ENCODE results near the gene GPR142. TPM values are rescaled to one million over a fixed set of nuclear protein-coding genes. Genes with fewer than 3 reads are reported as not detected.

Gene GPR142, protein sequence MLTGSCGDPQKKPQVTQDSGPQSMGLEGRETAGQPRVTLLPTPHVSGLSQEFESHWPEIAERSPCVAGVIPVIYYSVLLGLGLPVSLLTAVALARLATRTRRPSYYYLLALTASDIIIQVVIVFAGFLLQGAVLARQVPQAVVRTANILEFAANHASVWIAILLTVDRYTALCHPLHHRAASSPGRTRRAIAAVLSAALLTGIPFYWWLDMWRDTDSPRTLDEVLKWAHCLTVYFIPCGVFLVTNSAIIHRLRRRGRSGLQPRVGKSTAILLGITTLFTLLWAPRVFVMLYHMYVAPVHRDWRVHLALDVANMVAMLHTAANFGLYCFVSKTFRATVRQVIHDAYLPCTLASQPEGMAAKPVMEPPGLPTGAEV
- total RNA-seq, result under 1 TPM in 1 of 2 donors, not detected in 1; 0.31 TPM
- long read RNA-seq, result 0 reads

DNA sequence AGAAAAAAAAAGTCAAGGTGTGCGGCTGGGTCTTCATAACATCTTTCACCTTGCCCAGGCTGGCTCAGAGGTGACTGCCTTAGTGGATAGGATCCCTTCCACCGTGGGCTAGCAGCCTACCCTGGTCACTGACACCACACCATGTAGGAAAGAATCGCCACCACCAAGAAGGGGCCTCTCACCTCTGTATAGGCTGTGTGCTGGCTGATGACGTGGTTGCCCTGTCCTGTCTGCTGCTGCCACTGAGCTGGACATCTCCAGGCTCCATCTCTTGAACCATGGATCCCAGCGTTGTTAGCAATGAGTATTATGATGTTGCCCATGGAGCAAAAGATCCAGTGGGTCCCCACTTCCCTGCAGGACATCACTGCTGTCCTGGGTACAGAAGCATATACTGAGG is at the start of gene GPR142:
Gene GPR142, plus strand, starts transcription at position 301 of the 400 bp plus-strand sequence. CDS start 2,035 bp downstream, outside the sequence.
- ATAC-seq, result no peak
- intact Hi-C loops (cut with DNase I, micrococcal nuclease), result no loop called here
- no peak for DNase-seq

DNA sequence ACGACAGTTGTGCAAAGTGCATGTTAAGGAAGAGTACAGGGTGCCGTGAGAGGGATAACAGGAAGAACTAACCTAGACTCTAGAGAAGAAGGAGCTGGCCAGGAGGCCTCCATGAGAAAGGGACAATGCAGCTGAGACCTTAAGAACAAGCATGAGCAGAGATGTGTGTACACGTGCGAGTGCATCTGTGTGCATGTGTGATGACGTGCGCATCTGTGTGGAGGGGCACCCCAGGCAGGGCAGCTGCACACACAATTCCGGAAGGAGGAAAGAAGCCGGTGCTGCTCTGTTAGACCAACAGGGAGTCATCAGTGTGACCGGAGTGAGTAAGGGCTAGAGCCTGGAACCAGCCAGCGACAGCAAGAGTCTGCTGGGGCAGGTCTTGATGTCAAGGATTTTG is 48.9 kb upstream of the GPR142 start:
- no peak for ATAC-seq
- no peak for DNase-seq
- intact Hi-C loops (cut with DNase I, micrococcal nuclease), result no loop called here

DNA sequence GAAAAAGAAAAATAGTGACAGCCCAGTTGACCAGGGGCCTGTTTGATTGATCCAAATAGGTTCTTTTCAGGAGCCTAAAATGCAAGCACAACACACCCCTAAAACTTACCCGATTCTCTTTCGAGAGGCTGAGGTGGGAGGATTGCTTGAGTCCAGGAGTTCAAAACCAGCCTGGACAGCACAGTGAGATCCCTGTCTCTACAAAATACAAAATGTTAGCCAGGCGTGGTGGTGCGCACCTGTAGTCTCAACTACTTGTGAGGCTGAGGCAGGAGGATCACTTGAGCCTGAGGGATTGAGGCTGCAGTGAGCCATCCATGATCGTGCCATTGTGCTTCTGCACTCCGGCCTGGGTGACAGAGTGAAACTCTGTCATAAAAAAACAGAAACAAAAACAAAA is 42.8 kb upstream of the GPR142 start:
- DNase-seq (no peak), ATAC-seq (no peak)
- intact Hi-C loops (cut with DNase I, micrococcal nuclease), result no loop called here

DNA sequence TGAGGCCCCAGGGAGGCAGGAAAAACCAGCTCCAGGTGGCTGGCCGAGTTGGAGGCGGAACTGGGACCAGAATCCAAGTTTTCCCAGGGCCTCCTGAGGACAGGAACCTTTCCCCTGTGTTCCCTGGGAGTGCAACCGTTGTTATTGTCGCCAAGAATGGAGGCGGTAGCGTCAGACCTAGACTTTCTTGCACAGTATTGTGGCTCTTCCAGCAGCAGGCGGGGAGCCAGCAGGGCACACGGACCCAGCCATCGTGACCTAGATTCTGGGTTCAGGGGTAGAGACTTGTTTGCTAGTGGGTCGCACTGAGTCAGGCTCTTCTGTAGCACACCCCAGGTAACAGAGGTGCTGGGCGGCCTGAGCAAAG is 41.9 kb upstream of the GPR142 start:
- intact Hi-C loops (cut with DNase I, micrococcal nuclease), result no loop called here
- no peak for ATAC-seq

DNA sequence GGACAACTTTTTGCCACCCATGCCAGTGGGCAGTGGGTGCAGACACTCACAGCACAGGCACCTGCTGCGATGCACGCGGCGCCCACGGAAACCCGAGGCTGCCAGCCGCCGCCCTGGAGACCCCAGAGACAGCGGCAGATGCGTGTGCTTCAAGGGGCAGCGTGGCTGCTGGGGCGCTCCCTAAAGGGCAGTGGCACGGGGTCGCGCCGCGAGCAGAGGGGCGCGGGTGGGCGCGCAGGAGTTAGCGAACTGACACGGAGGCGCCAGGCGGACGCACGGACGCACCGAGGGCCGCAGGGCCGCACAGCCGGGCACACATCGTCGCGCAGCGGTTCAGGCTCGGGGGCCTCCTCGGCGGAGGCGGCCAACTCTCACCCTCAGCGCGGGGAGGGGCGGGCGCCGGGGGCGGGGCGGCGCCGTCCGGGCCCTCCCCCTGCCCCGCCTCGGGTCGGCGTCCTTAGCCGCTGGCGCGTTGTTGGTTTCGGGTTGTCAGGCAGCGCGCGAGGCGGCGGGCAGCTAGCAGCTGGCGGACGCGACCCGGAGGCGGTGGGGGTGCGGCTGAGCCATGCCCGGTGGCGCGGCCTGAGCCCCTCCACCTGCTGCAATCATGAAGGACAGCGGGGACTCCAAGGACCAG is 41.4 kb upstream of the GPR142 start, which contains the start of gene KIF19:
Gene KIF19, plus strand, starts transcription at position 484 of the 637 bp plus-strand sequence. Its CDS starts 124 bp downstream, at position 608.
- intact Hi-C loops (cut with DNase I, micrococcal nuclease), result no loop called here
- DNase-seq, result peak; percentile 35 to 60
- peak; percentile 86 for ATAC-seq

More for the DNA sequence above, 41.9 kb upstream of the GPR142 start:
- DNase-seq, result no peak

DNA sequence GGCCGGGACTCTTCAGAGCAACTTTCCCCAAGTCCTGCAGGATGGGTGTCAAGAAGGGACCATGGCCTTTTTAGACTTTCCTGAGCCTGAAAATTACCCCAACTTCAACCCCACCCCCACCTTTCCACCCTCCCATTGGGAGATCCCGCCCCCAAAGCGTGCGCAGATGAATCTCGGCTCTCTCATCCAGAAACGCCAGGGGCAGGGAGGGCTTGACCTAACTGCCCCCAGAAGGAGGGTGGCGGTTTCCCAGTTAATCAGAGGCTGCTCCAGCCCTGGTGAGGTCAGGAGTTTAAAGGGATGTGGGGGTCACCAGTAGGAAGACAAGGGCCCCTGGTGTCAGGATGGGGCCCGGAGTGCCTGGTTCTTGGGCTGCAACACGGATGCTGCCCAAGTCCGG is 40.8 kb upstream of the GPR142 start:
- DNase-seq (no peak), ATAC-seq (no peak)
- intact Hi-C loops (cut with DNase I, micrococcal nuclease), result no loop called here

DNA sequence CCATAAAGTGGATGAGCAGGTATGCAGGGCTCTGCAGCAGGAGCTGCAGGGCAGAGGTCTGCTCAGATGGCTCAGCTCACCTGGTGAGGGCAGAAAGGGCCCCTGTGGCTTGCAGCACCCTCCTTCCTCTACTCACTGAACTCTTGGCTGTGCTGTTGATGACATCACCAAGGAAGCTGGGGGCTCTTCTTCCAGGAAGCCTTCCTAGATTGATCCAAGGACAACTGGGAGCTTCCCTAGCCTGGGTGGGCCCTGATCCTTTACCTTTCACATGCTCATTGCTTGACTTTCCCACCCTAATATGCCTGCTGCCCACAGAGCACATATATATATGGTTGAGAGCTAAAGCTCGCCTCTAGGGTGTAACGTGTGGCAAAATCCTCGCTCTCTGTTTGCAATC is 38.8 kb upstream of the GPR142 start:
- intact Hi-C loops (cut with DNase I, micrococcal nuclease), result no loop called here
- DNase-seq, result no peak
- ATAC-seq, result no peak

DNA sequence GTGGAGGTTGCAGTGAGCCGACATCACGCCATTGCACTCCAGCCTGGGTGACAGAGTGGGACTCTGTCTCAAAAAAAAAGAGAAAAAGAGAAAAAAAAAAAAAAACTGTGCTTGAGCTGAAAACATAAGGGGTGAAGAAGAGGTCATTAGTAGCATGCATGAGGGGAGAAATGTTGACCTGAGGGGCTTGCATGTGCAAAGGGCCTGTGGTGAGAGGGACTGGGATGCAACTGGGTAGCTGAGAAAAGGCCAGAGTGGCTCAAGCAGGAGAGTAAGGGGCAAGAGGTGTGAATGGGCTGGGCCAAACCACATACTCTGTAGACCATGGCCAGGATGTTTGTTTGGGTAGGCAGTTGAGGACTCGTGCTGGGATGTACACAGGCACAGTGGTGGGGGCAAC is 37.9 kb upstream of the GPR142 start:
- intact Hi-C loops (cut with DNase I, micrococcal nuclease), result no loop called here
- ATAC-seq (no peak), DNase-seq (no peak)

DNA sequence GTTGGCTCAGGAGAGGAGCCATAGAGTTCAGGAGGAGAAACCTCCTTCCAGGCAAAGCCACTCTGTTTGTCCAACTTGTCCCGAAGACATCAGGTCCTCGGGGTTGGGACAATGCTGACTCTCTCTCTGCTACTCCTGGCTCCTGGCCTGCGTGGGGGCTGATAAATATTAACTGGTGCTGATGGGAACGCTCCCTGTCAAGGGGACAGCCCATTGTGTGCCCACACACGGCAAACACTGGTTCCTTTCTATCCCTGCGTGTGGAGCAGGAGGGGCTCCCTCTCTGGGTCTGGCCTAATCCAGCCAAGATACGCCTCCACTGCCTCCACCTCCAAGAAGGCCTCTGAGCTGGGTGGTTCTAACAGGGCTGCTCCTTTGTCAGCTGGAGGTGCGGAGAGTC is 36.9 kb upstream of the GPR142 start:
- no peak for ATAC-seq
- no peak for DNase-seq
- intact Hi-C loops (cut with DNase I, micrococcal nuclease), result no loop called here

DNA sequence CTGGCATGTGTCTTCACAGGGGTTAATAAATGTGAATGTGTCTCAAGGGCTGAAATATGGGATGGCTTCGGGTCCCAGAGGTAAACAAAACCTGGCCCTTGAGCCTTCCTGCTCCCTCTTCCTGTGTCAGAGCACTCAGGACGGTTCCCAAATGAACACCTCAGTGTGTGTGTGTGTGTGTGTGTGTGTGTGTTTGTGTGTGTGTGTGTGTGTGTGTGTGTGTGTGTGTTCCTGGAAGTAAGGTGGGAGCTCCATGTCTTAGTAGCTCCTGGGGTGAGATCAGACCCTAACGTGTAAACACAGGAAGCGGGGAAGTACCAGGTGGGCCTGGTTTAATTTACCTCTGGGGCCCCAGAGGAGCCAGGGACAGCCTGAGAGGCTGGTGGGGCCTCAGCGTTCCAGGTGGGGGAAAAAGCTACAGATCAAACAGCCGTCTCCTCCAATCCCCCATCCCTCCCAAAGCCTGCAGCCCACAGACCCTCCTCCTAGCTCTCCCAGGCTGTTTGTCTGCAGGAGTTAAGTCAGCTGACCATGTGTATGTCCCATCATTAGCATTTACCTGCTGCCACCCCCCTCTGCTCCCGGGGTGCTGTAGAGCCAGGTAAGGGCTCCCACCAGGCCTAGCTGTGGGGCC is 35.2 kb upstream of the GPR142 start:
- intact Hi-C loops (cut with DNase I, micrococcal nuclease), result no loop called here
- ATAC-seq, result no peak
- no peak for DNase-seq

DNA sequence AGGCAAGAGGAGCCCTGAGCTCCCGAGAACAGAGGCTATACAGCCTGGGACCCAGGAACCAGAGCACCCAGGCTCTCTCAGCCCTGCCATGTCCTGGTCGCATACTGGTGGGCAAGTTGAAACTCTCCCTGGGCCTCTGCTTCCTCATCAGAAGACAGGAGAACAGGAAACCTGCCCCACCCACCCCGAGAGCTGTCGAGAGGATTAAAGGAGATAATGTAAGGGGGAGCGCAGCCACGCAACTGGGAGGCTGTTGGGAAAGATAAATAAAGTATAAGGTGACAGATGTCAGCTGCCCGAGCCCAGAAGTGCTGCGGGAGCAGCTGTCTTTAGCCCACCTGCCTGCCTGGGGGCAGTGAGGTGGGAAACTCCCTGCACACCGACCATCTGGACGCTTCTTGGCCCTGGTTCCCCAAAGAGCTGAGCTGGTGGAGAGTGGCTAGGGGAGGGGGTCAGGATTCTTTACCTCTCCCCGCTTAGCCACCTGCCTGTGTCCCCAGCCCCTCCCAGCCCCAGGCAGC is 34.5 kb upstream of the GPR142 start:
- DNase-seq, result peak; percentile 44 to 49
- peak; percentile 60 for ATAC-seq
- intact Hi-C loops (cut with DNase I, micrococcal nuclease), result no loop called here

DNA sequence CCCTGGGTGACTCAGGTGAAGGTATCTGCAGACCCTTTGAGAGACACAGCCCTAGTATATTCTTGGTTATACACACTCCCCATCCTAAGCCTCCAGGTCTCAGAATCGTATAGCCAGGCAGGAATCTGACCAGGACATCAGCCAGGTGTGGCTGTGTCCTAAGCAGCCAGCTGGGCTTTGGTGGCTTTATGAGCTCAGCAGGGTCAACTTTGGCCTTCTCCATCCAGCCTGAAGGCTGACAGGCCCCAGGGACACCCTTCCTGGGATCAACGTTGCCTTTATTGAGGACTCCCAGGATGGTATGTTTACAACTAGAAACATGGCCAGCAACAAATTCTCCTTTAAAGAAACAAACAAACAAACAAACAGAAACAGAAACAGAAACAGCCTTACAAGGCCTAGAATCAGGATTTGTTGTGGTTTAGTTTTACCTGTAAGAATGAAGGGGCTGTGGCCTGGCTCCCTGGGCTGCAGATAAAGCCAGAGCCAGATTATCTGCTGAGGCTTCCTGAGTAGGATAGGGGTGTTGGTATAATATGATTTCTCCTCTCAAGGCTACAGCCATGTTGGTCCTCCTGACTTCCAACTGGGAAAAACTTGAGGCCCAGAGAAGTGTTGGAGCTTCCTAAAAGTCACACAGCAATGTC is 32.8 kb upstream of the GPR142 start:
- intact Hi-C loops (cut with DNase I, micrococcal nuclease), result no loop called here
- DNase-seq (no peak), ATAC-seq (no peak)

DNA sequence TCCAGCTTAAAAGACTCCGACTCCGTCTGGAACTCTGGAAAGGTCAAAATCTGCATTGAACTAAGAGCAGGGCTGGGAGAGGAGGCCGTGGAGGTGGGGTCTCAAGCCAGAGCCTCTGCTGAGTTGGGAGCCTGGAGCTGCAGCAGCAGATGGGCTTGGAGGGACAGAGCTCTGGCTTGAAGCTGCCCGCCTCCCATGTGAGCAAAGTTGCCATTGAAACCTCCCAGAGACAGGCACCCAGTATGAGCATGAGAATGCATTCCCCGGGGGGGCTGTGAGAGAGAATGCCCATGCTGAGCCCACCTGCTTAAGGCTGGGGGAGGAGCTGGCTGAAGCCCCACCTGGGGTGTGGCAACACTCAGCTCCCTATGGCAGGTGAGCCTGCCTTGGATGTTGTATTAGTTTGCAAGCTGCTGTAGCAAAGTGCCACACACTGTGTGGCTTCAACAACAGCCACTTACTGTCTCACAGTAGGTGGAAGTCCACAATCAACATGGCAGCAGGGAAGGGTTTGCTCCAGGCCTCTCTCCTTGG is 31.7 kb upstream of the GPR142 start:
- no peak for DNase-seq
- no peak for ATAC-seq
- intact Hi-C loops (cut with DNase I, micrococcal nuclease), result no loop called here

DNA sequence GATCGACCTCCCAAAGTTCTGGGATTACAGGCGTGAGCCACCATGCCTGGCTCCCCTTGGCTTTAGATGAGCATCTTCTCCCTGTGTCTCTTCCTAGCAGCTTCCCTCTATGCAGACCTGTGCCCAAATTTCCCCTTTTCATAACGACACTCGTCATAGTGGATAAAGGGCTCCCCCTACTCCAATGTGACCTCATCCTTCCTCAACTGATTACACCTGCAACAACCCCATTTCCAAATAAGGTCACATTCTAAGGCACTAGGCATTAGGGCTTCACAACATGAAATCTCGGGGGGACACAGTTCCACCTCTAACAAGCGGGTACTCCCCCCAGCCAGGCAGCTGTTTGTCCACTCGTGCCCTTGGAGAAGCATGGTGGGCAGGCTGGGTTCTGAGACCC is 31.0 kb upstream of the GPR142 start:
- ATAC-seq (no peak), DNase-seq (no peak)
- intact Hi-C loops (cut with DNase I, micrococcal nuclease), result no loop called here

DNA sequence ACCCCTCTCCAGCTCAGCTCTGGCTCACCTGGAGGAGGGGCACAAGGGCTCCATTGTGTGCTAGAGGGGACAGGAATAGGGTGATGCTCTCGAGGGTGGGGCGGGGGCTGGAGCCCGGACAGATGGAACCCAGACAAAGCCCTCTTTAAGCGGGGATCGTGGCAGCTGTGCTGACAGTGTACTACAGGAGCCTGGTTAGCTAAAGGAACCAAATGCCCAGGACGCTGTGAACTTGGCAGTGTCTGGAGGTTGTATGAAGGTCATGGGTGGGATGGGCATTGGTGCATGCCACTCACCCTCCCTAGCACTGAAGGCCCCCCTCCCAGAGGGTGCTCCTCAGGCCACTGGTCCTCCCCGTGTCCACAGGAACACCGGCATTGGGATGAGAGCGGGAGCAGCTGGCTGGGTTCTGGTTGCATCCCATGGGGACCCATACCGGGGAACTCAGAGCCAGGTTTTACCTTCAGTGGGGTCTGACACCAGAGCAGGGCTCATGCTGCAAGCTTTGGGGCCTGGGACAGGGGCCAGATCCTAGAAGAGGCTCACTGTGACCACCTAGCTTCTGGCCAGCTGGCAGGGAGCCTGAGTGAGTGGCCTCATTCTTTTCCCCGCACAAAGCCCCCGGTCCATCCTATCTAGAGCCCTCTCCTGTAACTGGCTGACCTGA is 29.3 kb upstream of the GPR142 start:
- intact Hi-C loops (cut with DNase I, micrococcal nuclease), result no loop called here

DNA sequence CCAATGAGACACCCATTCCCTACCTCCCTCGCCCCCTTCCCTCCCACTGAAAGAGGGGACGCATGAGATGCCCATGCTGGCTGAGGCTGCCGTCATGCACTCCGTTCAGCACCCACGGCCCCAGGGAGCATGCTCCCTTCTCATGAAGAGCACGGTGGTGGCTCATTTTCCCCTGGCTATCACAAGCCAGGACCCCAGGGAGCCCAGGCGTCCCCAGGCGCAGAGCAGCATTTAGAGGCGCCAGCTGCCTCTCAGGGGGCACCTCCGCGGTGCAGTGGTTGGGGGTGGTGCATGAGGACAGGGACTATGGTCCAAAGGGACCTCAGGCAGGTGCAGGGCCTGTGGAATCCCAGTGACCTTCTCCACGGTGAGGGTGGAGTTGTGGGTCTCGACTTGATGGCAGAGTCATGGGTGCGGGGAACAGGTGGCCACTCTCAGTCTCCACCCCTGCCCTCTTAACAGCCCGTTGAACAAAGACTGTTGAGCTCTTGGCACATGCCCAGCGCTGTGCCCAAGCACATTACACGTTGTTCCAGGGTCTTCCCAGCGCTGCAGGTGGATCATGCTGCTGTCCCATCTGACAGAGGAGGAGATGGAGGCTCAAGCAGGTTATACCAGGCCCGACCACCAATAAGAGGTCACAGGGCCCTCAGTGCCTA is 27.6 kb upstream of the GPR142 start:
- peak; percentile 31 for ATAC-seq
- intact Hi-C loops (cut with DNase I, micrococcal nuclease), result no loop called here
- no peak for DNase-seq

More for the DNA sequence above, 29.3 kb upstream of the GPR142 start:
- ATAC-seq (peak; percentile 5), DNase-seq (no peak)

DNA sequence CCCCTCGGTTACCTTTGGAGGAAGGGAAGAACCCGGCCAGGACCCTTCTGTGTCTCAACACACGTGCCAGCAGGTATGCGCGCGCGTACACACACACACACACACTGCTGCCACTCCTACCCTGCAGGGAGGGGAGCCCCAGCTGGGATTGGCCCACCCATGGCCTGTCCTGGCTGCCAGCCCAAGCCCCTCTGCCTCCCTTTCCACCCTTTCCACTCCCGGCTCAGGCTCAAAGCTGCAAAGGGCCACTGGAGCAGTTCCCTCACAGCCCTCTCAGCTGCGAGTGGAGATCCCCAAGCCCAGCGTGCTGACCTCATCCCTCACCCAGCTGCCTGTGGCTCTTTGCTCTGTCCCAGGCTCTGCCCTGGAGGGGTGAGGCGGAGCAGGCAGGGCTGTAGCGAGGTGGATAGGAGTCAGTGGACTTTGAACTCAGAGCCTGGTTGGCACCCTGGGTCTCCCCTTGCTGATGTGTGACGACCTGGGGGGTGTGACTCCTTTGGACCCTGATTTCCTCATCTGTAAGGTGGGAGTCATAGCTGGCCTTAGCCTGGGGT is 26.8 kb upstream of the GPR142 start:
- DNase-seq, result no peak
- intact Hi-C loops (cut with DNase I, micrococcal nuclease), result no loop called here
- peak; percentile 65 for ATAC-seq

DNA sequence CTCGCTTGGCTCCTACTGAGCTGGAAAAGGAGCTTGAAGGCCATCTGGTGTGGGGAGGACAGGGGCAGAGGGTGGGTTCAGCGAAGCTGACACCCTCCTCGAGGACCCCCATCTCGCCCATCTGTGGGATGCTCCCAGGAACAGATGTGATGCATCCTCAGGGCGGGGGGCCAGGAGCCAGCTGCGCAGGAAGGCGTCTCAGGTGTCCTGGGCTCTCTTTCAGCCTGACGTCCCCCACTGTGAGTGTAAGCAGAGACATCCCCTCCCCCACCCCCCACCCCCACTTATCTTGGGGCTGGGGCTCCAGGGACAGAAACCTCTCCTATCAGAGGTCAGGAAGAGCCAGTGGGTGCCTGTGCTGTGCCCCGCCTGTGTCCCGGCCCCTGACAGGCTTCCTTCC is 25.1 kb upstream of the GPR142 start:
- DNase-seq (no peak), ATAC-seq (no peak)
- intact Hi-C loops (cut with DNase I, micrococcal nuclease), result no loop called here

Measured in left colon (tissue), 2 donors.